ENCODE data around the gene ZNF227.

ZNF227 gene

GRCh38 chr19:44260343-44260681 lies 48.0 kb downstream of the ZNF227 start:
- no peak for TF ChIP-seq CTCF (IDR thresholded peaks at IDR 0.05; ENCODE audit: extremely low read depth, insufficient read depth, missing control alignments)
- in situ Hi-C loops (cut with MboI; ENCODE audit: low pct_unique_long_range_greater_than_20kb, low sequenced_read_pairs, unreplicated experiment), result no loop called here
- no peak for DNase-seq (ENCODE audit: low spot score)

GRCh38 chr19:44260695-44261446 lies 48.5 kb downstream of the ZNF227 start:
- DNase-seq (ENCODE audit: low spot score), result no peak
- TF ChIP-seq CTCF (IDR thresholded peaks at IDR 0.05; ENCODE audit: extremely low read depth, insufficient read depth, missing control alignments), result no peak
- in situ Hi-C loops (cut with MboI; ENCODE audit: low pct_unique_long_range_greater_than_20kb, low sequenced_read_pairs, unreplicated experiment), result no loop called here

- in situ Hi-C loops (cut with MboI; ENCODE audit: low pct_unique_long_range_greater_than_20kb, low sequenced_read_pairs, unreplicated experiment), result no loop called here
- no peak for DNase-seq (ENCODE audit: low spot score)
- TF ChIP-seq CTCF (IDR thresholded peaks at IDR 0.05; ENCODE audit: extremely low read depth, insufficient read depth, missing control alignments), result no peak
Observed at GRCh38 chr19:44277331-44277730, 65.0 kb downstream of the ZNF227 start.

- TF ChIP-seq CTCF (IDR thresholded peaks at IDR 0.05; ENCODE audit: extremely low read depth, insufficient read depth, missing control alignments), result no peak
- no peak for DNase-seq (ENCODE audit: low spot score)
Observed at GRCh38 chr19:44278181-44278690, 65.9 kb downstream of the ZNF227 start.

GRCh38 chr19:44280916-44281315 lies 68.6 kb downstream of the ZNF227 start:
- in situ Hi-C loops (cut with MboI; ENCODE audit: low pct_unique_long_range_greater_than_20kb, low sequenced_read_pairs, unreplicated experiment), result no loop called here
- no peak for TF ChIP-seq CTCF (IDR thresholded peaks at IDR 0.05; ENCODE audit: extremely low read depth, insufficient read depth, missing control alignments)

More at GRCh38 chr19:44278181-44278690, 65.9 kb downstream of the ZNF227 start:
- in situ Hi-C loops (cut with MboI; ENCODE audit: low pct_unique_long_range_greater_than_20kb, low sequenced_read_pairs, unreplicated experiment), result no loop called here

GRCh38 chr19:44282846-44283245 lies 70.5 kb downstream of the ZNF227 start:
- no peak for DNase-seq (ENCODE audit: low spot score)
- no peak for TF ChIP-seq CTCF (IDR thresholded peaks at IDR 0.05; ENCODE audit: extremely low read depth, insufficient read depth, missing control alignments)
- in situ Hi-C loops (cut with MboI; ENCODE audit: low pct_unique_long_range_greater_than_20kb, low sequenced_read_pairs, unreplicated experiment), result no loop called here

More at GRCh38 chr19:44280916-44281315, 68.6 kb downstream of the ZNF227 start:
- DNase-seq (ENCODE audit: low spot score), result no peak
